Measurements from ENCODE around the gene CD93. TPM values are rescaled to one million over a fixed set of nuclear protein-coding genes. Genes with fewer than 3 reads are reported as not detected.

CD93 gene
- total RNA-seq, 6 experiments from 2014 or later = 3.9 to 21.5 (median 9.2) TPM

DNA sequence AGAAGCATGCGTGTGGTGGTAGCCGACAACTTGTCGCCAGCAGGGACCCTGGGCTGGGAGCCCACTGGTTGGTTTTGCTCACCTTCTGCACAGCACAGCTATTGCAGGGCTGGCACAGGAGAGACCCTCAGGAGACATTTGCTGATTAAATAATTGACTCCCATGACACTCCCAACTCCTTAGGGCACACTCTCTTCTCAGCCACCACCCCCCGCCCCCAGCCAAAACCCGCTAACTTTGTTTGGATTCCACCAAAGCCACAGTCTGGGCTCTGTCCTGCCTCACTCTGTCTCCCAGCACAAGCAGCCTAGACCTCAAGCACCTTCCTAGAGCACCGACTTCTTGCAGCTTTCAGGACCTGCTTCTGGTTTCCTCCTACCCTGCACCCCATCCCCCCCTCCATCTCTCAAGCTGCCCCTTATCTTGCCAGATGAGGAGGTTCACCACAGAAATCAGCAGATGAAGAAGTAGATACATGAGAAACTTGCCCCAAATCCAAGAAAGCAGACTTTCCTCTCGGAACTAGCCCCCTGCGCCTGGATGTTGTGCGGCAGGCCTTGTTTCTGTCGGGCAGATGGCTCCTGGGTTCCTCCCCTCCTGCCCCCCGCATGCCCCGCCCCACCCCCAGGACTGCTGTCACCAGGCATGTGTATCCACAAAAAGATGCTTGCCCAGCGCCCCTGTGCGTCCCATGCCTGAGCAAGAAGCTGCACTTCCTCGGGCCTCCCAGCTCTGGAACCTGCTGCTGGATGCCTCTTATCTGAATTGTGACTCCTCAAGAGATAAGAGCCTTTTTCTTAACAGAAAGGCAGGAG lies 35.0 kb upstream of the CD93 start:
- intact Hi-C loops (cut with DNase I) = no loop called here
- Histone ChIP-seq H3K27ac (no peak overlapping the region), H3K4me3 (no peak overlapping the region), H3K36me3 (no peaks in the 10 kb centered on the region), H3K4me1 (no peaks in the 10 kb centered on the region), H3K27me3 (no peaks in the 10 kb centered on the region), H3K9me3 (no peaks in the 10 kb centered on the region)
- 33% methylated on average over 13 of the region's 15 CpGs for WGBS (ENCODE audit: insufficient coverage, low coverage, low lambda C conversion rate, missing lambda C conversion rate)
- ATAC-seq = no peak
- DNase-seq = no peak
- TF ChIP-seq, protein P1, sequence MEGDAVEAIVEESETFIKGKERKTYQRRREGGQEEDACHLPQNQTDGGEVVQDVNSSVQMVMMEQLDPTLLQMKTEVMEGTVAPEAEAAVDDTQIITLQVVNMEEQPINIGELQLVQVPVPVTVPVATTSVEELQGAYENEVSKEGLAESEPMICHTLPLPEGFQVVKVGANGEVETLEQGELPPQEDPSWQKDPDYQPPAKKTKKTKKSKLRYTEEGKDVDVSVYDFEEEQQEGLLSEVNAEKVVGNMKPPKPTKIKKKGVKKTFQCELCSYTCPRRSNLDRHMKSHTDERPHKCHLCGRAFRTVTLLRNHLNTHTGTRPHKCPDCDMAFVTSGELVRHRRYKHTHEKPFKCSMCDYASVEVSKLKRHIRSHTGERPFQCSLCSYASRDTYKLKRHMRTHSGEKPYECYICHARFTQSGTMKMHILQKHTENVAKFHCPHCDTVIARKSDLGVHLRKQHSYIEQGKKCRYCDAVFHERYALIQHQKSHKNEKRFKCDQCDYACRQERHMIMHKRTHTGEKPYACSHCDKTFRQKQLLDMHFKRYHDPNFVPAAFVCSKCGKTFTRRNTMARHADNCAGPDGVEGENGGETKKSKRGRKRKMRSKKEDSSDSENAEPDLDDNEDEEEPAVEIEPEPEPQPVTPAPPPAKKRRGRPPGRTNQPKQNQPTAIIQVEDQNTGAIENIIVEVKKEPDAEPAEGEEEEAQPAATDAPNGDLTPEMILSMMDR (IDR thresholded peaks at IDR 0.05) = no peak
- TF ChIP-seq POLR2A (IDR thresholded peaks at IDR 0.05) = no peak

DNA sequence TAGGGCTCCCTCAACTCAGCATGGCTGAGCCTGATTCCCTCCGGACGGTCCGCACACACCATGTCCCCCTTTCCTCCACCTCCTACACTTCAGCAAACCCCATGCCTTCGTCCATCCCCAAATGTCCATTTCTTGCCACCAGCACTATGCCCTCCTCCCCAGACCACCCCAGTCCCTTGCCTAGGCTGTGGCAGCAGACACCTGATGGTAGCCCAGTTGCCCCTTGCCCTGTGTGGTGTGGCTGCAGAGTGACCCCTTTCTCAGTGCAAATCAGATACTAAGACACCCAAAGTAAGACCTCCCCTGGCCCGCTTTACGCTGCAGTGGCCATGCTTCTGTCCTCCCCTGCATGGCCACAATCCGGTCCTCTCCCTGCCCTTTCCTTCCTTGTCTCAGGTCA lies 34.1 kb upstream of the CD93 start:
- H3K4me1 ChIP-seq = no peaks in the 10 kb centered on the region

DNA sequence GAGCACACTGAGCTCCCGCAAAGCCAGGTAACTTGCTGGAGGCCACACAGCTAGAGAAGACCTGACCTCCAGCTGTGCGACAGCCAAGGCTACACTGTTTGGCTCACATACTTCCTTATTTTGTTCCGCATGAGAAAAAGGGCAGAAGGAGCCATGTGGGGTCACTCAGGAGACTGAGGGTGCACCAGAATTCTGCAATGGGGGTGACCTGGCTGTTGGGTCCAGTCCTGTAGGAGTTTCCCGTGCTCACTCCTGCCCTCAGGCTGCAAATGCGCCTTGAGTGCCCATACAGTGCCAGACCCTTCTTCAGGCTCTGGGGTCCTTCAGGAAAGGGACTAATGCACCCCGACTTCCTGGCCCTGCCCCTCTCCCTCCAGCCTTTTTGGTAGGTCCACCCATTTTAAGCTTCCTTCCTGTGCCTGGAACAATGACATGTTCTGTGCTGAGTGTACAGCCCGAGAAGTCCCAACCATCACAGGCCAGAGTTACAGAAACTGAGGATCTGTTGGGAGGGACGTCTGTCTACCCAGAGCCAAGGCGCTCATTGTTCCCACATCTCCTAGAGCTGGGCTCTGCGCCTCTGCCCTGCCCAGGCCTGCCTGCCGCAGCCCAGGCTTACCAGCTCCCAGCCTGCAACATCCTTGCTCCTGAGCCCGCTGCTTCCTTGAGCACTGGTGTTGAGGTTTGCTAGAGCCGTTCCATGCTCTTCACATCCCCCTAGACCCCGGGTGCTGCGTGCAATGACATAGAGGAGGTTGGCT lies 33.5 kb upstream of the CD93 start:
- Histone ChIP-seq H3K27ac (no peak overlapping the region), H3K27me3 (no peaks in the 10 kb centered on the region), H3K9me3 (no peaks in the 10 kb centered on the region), H3K4me3 (no peak overlapping the region), H3K36me3 (no peaks in the 10 kb centered on the region), H3K4me1 (no peaks in the 10 kb centered on the region)
- WGBS (ENCODE audit: insufficient coverage, low coverage, low lambda C conversion rate, missing lambda C conversion rate) = 60% methylated on average over 6 of the region's 15 CpGs
- ATAC-seq (peak; percentile 42 to 57 (median 47)), DNase-seq (no peak)
- TF ChIP-seq, protein P1 (IDR thresholded peaks at IDR 0.05) = no peak
- TF ChIP-seq POLR2A (IDR thresholded peaks at IDR 0.05) = no peak
- intact Hi-C loops (cut with DNase I) = no loop called here

More for the DNA sequence above, 34.1 kb upstream of the CD93 start:
- H3K4me3 ChIP-seq = no peak overlapping the region
- intact Hi-C loops (cut with DNase I) = no loop called here
- no peaks in the 10 kb centered on the region for H3K36me3 ChIP-seq
- TF ChIP-seq POLR2A (IDR thresholded peaks at IDR 0.05) = no peak
- TF ChIP-seq, protein P1 (IDR thresholded peaks at IDR 0.05) = no peak
- 36% methylated on average over 1 of the region's 7 CpGs for WGBS (ENCODE audit: insufficient coverage, low coverage, low lambda C conversion rate, missing lambda C conversion rate)
- H3K27ac ChIP-seq = no peak overlapping the region
- DNase-seq (no peak), ATAC-seq (no peak)
- H3K27me3 ChIP-seq = no peaks in the 10 kb centered on the region
- H3K9me3 ChIP-seq = no peaks in the 10 kb centered on the region

DNA sequence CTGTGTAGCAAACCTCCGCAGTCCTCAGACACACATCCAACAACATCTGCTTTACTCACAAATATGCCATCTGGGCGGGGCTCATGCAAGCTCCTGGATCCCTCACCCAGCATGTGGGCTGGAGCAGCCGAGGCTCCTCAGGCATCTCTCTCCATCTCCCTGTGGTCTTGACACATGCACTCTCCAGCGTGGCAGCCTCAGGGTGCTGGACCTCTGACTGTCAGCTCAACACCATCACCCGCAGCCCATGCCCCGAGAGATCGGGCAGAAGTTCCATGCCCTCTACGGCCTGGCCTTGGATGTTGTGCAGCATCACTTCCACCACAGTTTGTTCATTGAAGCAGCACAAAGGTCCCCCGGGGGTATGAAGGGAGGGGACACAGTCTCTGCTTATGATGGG lies 32.6 kb upstream of the CD93 start:
- intact Hi-C loops (cut with DNase I) = no loop called here
- Histone ChIP-seq H3K4me1 (no peaks in the 10 kb centered on the region), H3K27me3 (no peaks in the 10 kb centered on the region), H3K27ac (no peak overlapping the region), H3K4me3 (no peak overlapping the region), H3K9me3 (no peaks in the 10 kb centered on the region), H3K36me3 (no peaks in the 10 kb centered on the region)
- no peak for ATAC-seq
- no peak for DNase-seq
- no CpG with 5 or more reads among the region's 9 CpGs for WGBS (ENCODE audit: insufficient coverage, low coverage, low lambda C conversion rate, missing lambda C conversion rate)
- TF ChIP-seq POLR2A (IDR thresholded peaks at IDR 0.05) = no peak

DNA sequence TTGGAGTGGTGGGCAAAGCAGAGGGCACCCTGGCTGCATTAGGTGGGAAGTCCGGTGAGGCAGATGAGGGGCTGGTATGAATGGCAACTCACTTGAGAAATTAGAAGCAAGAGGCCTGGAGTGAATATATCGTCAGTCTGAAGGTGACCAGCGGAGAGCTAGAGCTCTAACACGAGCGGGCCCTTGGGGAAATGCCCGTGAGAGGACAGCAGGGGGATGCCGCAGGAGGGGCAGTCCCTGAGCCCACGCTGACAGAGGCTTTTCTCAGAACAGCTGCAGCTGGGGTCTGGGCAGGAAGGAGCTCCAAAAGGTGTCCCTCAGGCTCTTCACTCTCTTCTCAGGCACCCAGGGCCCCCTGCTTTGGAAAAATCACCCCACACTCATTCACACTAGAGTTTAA lies 32.0 kb upstream of the CD93 start:
- intact Hi-C loops (cut with DNase I) = no loop called here
- ATAC-seq (no peak), DNase-seq (no peak)
- WGBS (ENCODE audit: insufficient coverage, low coverage, low lambda C conversion rate, missing lambda C conversion rate) = 71% methylated on average over 6 of the region's 8 CpGs
- Histone ChIP-seq H3K27ac (no peak overlapping the region), H3K4me1 (no peaks in the 10 kb centered on the region), H3K36me3 (no peaks in the 10 kb centered on the region), H3K4me3 (no peak overlapping the region), H3K9me3 (no peaks in the 10 kb centered on the region), H3K27me3 (no peaks in the 10 kb centered on the region)
- TF ChIP-seq POLR2A (IDR thresholded peaks at IDR 0.05) = no peak
